NCI-H2107 treated with DMSO at 0.1 percent for 48 hours (cell line): ENCODE data around the gene JAK1.

Source experiments
- DNase-seq: peaks from one replicate; lab custom pipeline; 2025; ENCODE audit not compliant: unreplicated experiment; lab: John Stamatoyannopoulos, UW

JAK1 gene

DNA sequence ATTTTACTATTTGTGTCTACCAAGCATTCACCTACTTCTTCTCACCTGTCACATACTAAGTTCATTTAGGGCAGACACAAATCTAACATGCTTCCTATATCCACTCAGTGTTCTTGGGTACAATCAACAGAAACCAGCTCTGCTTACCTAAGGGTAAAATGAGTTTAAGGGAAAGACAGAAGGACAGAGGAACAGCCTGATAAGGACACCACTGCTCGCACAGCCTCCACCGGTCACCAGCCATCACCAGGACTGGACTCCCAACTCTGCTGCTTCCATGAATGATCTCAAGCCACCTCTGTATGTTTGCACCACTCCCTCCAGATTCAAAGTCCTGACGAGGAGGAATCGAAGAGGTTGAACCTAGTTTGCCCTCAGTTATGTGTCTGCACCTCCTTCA is 72.4 kb downstream of the JAK1 start:
- DNase-seq, result no peak

DNA sequence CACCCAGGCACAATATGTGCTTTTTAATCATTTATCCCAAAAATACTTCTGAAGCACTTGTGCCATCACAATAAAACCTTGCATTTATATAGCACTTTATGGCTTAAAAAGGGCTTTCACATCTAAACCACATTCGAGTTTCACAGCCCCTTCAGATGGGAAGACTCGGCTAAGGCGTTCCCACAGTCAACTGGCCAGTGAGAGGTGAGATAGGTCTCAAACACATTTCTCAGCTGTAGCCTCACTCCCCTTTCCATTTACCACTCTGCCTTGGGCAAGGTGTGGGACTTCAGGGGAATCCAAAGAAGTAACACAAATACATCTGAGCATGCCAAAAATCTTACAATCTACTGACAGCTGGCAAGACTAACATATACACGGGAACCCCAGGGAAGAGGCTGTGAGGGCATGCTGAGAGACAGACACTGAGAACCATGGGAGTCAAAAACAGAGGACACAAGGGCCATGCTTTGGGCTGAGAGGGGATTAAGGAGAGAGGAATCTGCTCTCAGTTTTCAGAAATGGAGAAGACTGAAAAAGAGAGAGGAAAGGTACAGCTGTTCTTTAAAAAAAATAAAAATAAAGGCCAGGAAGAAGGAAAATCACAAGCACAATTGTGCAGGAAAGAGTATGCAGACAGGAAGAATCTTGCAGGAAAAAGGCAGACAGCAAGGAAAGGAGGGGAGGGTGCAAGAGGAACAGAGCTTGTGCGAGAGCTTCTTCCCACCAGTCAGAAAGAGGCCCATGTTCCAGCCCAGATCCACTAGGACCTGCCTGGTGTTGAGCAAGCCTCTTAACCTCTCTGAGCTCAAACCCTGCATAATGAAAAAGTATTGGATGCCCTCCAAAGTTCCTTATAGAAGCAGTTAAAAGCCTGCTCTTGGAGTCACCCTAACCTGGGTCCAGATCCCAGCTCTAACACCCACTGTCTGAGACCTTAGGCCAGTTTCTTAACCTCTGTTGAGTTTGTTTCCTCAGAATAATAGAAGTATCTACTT is 73.5 kb downstream of the JAK1 start:
- no peak for DNase-seq

DNA sequence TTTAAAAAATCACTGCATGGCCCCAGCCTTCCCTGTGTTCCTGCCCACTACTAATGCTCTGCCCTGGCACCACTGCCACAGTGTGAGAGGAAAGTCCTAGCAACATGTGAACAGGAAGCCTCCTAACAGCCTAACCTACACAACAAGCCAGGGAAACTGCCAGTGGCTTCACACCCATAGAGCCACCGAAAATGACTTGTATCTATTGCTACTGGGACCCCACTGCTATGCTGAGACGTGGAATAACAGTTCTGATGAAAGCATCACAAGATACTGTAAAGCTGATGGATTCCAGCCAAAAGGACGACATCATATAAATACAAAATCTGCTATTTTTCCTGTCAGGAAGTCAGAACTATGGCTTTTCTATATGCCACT is 74.9 kb downstream of the JAK1 start:
- no peak for DNase-seq

DNA sequence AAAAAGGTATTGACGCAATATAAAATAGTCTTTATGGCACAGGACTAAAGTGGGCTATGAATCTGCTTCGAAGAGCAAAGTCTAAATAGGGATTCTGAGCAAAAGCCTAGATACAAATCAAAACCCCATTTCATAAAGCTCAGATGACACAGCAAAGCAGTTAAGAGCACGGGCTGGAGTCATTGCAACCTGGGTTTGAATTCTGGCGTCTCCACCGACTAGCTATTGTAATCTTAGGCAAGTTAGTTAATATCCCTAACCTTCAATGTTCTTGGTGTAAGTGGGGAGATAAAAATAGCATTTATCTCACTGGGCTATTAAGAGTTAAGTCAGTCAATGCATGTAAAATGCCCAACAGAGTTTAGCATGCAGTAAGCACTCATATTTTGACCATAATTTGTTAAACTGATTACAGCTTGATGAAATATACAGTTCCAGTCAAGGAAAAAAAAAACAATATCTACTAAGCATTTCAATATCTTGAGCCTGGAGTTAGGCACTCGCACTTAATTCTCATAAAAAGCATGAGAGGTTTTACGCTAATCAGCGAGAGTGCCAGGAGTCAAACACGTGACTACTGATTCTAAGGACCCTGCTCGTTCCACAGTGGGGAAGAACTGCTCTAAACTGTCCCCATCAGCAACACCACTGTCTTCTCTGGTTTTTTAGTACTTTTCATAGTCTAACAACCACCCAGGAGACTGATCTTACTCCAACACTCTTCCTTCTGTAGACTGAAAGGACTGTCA is 75.5 kb downstream of the JAK1 start:
- no peak for DNase-seq

DNA sequence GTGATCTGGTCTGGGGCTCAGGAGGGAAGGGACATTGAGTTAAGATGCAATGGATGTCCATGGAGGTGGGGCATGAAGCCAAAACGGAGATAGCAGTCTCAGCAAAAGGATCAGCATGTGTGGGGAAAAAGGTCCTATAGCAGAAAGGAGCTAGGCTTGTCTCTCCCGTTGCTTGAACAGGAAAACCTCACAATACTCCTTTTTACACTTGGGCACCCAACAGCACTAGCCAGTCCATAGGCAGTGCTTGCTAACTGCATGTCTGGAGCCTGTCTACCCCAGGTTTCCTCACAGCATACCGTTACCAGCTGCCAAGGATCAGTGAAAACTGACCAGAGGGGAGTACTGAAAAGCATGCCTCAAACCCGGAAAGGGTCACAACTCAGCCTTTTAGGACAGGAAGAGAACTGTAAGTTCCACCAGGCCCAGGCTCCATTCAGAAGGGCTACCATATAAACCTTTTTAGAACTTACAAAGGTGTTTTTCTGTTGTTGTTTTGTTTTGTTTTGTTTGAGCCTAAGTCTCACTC is 78.6 kb downstream of the JAK1 start:
- DNase-seq, result no peak

DNA sequence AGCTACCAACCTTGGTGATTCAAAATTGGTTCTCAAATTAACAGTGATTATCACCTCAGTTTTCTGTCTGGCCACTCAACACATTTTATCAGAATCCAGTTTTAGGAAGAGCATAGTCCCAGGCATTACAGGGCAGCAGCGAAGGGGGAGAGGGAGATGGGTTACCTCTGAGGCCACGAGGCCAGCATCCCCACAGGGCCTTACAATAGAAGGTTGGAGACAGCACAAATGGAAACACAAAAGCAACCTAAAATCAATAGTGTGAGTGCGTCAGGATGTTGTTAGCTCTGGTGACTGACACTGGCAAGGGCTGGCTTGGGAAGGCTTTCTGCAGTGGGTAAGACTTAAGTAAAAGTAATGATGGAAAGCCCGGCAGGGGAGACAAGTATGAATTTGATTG is 79.5 kb downstream of the JAK1 start:
- peak; percentile 69 for DNase-seq

DNA sequence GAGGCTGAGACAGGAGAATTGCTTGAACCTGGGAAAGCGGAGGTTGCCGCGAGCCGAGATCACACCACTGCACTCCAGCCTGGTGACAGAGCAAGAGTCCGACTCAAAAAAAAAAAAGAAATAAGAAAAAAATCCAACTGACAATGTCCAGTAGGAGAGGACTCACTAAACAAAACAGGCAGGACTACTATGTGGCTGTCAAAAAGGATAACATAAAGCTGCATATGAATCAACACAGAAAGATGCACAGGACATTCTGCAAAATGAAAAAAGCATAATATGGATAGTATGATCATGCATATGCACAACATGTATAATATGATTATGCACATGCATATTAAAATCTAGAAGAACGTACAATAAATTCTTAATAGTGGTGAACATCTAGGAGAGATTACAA is 80.7 kb downstream of the JAK1 start:
- DNase-seq, result no peak

DNA sequence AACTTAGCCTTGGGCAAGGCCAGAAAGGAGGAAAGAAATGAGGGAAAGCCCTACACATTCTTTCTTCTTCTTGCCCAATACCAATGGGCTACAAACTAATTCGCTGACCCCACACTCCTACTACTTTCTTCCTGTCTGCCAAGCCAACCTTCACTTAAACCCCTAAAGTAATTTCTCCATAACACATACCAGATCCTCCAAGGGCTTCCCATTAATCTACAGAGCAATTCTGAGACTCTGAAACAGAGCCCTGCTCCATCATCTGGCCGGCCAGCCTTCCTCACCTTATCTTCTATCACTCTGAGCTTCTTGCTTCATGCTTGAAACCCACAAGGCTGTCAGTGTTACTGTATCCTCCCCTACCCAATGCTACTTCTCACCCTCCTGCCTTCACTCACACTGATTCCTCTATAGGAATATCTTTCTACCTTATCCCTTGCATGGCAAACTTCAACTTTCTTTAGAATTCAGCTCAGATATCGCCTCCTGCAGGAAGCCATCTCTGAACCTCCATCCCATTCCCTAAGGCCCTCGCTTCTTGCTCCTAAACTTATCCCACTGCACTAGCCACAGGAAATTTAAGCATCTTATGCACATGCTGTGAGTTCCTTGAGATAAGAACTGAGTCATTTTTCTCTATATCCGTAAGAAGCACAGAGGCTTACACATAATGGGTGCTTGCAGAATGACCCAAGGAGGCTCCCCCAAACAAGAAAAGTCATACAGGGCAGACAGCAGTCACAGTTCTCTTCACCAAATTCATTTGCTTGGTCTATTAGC is 81.9 kb downstream of the JAK1 start:
- no peak for DNase-seq

DNA sequence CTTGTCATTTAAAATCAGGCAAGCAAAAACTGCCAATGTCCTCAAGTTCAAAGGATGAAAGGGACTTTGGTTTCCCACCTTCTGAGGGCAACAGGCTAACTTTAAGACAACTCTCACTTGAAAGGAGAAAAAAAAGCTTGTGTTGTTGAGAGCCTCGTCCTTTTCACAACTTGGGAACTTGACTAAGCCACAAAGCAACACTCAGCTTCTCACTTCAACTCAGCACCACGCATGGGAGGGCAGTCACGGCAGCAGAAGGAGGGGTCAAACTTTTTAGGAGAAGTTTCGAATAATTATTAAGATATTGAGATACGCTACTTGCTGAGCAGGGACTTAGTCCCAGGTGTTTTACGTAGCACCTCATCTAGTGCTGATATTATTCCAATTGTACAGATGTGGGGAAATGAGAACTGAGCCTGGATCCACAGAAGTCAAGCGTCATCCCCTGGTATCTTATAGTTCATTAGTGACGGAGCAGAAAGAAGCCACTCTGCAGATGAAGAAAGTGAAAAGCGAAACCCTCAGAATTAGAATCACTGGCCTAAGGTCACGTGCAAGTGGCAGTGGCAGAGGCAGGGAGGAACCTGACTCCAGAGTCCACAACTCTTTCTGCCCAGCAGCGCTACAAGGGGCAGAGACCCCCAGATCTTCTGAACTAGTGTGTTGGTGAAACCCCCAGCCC is 83.6 kb downstream of the JAK1 start:
- no peak for DNase-seq

DNA sequence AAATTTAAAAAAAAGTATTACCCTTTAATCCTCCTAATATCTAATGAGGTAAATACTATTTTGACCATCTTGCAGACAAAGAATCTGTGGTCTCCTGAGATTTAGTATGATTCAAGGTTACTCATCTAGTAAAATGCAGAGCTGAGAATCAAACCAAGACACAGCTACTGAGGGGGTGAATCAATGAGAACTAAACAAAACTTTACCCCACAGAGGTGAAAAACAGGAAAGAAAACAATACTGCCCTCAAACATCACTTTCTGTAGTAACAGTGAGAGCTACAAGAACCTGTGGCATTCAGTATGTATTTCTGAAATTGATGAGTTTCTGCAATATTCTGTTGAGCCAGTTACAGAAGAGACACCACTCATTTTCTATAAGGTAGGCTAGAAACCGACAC is 85.1 kb downstream of the JAK1 start:
- DNase-seq, result no peak

DNA sequence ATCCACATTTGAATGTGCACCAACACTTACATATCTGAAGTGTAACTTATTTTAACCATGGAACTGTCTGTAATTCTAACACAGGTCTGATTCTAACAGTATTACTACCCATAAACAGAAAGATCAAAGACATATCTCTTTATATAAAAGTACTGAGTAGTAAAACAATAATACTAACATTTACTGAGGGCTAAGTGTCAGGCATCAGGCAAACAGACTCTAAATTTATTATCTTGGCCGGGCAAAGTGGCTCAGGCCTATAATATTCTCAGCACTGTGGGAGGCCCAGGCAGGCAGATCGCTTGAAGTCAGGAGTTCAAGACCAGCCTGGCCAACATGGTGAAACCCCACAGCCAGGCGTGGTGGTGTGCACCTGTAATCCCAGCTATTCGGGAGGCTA is 85.9 kb downstream of the JAK1 start:
- no peak for DNase-seq

DNA sequence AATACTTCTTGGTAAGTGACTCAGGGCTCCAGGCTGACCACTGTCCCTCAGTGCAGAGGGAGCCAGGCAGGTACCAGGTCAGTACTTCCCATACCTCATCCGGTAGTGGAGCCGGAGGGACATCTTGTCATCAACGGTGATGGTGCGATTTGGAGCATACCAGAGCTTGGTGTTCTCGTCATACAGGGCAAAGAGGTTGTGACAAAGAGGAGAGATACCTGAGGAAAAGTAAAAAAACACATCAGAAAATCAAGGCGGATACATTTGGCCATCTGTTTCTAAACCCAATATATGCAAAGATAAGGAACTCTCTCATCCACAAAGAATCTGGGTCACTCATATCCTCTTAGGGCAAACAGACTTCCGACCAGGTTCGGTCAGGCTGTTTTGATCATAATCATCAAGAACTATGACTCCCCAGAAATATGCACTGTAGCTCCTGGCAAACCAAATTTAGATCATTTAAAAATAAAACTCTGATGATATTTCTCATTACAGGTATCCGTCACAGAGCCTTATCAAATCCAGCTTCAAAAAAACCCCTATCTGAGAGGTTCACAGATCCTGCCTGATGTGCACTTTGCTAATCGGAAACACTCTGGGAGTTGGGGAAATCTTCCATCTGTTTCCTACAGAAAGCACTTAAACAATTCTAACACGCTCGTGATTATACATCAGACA is 87.3 kb downstream of the JAK1 start:
- DNase-seq, result no peak

DNA sequence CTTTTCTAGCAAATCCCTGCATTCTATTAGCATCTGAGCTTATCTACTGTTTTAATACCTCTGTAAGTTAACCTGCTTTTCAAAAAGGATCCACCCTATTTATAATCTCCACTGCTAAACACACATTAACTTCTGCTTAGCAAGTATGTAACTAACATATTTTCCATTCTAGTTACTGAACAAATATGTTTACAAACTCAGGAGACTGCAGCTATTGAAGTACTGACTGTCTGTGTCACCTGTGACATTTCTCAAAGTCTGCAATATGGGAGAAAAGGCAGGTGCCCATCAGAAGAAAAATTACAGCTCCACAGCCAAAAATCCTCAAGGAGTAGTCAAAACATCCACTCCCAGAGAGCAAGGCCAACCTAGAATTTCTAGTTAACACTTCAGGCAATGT is 88.3 kb downstream of the JAK1 start:
- DNase-seq, result no peak

DNA sequence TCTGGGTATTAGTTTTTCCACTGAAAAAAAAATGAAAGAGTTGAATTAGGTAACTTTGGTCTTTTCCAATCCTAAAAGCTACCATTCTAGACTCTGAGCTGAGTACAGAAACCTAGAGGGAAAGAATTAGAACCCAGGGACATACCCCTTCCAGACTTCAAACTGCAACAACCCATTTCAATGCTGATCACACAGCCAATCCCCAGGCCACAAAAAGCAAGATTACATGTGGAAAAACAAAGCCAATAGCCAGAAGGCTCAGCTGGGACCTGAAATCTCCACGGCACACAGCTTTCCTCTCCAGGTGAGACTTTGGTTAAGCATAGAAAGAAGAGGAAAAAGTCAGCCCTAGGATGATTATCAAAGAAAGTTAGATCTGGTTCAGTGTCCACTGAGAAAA is 88.8 kb downstream of the JAK1 start:
- DNase-seq, result no peak

DNA sequence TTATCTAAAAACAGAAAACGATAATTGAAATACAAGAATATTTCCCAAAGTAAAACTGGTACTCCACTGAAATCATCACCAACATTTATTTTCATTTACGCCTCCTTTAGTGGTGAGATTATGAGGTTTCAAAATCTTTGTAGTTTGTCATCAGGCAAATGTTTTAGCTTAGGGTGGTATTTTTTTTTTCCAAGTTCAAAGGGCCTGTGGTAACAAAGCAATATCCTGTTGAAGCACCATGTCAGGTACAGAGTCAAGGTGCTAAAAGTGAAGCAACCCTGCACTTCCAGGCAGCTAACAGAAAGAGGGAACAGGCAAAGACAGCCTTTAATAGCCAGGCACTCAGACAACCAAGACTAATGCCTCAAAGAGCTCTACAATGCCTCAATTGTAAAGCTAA is 89.2 kb downstream of the JAK1 start:
- DNase-seq, result no peak

DNA sequence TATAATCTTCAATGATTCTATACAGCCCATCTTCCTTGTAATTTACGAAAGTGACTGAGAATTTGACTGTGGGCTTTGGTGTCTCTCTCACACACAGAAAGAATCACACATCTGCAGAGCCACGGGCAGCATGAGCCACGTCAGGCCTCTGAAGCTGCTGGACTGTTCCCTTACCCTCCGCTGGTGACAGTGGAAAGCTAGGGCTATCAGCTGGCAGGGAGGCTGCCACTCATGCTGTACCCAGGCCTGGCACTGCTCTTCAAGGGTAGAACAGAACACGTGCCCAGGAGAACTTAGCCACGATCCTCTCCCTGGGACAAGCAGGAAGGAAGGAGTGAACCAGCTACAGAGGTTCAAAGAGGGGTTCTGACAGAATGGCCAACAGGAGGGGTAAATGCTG is 90.7 kb downstream of the JAK1 start:
- DNase-seq, result no peak

DNA sequence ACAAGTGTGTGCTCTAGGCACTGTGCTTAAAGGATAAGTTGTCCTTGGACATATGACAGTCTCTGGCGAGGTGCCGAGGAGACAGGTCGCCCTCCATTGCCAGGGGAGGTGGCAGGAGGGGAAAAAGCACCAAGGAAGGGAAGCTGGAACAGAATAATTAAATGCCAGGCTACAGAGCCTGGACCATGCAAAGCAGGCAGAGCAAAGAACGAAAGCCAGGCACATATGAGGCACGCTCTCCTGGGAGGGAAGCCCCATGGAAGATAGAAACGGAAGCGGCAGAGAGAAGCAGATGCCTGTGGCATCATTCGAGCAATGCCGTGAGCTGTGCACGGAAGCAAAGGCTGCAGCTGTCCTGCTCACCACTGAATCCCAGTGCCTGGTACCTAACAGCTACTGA is 91.2 kb downstream of the JAK1 start:
- DNase-seq, result no peak

DNA sequence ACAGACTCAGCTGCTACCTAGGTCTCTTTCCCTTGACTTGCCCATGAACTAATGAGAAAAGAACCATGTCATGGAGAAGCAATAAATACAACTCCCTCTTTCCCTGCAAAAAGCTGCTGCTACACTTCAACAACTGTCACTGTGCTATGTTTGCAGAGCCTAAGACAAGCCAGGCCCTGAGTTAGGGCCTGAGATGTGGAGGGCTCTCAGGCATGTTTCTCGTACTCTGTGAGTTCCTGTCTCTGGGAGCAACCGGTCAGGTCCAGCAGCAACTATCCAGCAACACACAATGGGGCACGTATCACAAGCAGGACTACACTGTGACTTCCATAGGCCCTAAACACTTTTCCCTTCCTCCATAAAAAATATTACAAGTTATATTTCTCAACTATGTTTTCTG is 91.7 kb downstream of the JAK1 start:
- no peak for DNase-seq

DNA sequence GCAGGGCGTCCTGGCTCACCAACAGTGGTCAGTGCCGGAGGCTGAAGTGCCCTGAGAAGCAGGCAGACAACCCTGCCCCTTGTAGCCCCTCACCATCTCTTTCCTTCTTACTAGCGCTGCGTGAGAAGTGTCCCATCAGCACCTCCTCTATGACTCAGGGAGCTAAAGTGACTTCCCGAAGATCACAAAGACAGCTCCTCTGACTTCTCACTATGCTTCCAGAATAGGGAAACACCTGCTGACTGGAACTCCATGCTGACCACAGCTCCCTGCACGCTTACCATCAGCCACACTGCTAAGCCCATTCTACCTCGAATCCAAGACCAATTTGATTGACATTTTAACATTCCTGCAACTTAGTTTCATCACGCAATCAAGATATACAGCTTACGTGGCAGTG is 92.8 kb downstream of the JAK1 start:
- no peak for DNase-seq

DNA sequence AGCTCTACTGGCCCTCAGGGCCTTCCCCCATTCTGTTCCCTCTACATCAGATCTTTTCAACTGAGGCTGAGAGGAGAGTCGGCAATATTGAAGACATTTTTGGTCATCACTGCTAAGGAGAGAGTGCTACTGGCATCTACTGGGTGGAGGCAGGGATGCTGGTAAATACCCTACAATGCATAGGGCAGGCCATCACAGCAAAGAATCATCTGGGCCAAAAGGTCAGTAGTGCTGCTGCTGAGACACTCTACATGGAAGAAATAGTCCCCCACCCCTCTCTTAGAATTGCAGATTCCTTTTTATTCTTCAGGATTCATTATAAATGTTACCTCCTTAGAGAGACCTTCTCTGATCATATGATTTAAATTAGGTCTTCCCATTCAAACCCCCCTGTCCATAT is 94.3 kb downstream of the JAK1 start:
- no peak for DNase-seq
